Heart left ventricle (tissue), 16 donors: ENCODE data around the gene MBD3. TPM values are rescaled to one million over a fixed set of nuclear protein-coding genes. Genes with fewer than 3 reads are reported as not detected.
"Not testable (repeated sequence)": the region's sequence is repeated elsewhere in the genome, so short reads cannot be mapped to it uniquely, and the experiment has no call there.

ENCODE experiments used
- ATAC-seq, 4 donors: fragments of 200-7000 bp; cut with Tn5 transposase; one replicate each; pipeline ENCODE4 v1.9.1; 2020 to 2022; ENCODE audit warnings: moderate library complexity in 4 of 4, mild to moderate bottlenecking in 3 of 4, moderate number of reproducible peaks in 1 of 4
- DNase-seq, 5 donors: peaks; one replicate each; pipeline ENCODE4 v3.0.0-alpha.2; 2020
- H3K27ac ChIP-seq, 12 donors: fragments of 200-600 bp; sonication (generic) in 4 of 12; one replicate each; pipeline versions ENCODE4 v1.5.0 to v1.8.0; 2016 to 2022; ENCODE audit warnings: mild to moderate bottlenecking in 2 of 12
- H3K27me3 ChIP-seq, 9 donors: fragments of 200-600 bp; sonication (generic) in 2 of 9; one replicate each; pipeline versions ENCODE4 v1.5.1 to v1.8.0; 2016 to 2022; ENCODE audit warnings: mild to moderate bottlenecking in 3 of 9
- H3K36me3 ChIP-seq, 9 donors: fragments of 200-600 bp; sonication (generic) in 2 of 9; one replicate each; pipeline versions ENCODE4 v1.5.0 to v1.8.0; 2018 to 2022; ENCODE audit warnings: mild to moderate bottlenecking in 2 of 9
- H3K4me1 ChIP-seq, 12 donors: fragments of 200-600 bp; sonication (generic) in 4 of 12; one replicate each; pipeline versions ENCODE4 v1.5.0 to v1.8.0; 2016 to 2022; ENCODE audit warnings: mild to moderate bottlenecking in 3 of 12
- H3K4me3 ChIP-seq, 12 donors: fragments of 200-600 bp; sonication (generic) in 4 of 12; one replicate each; pipeline versions ENCODE4 v1.5.0 to v1.8.0; 2017 to 2022; ENCODE audit warnings: mild to moderate bottlenecking in 9 of 12, moderate library complexity in 4 of 12
- H3K9me3 ChIP-seq, 12 donors: fragments of 200-600 bp; sonication (generic) in 4 of 12; one replicate each; pipeline versions ENCODE4 v1.5.0 to v1.8.0; 2016 to 2022; ENCODE audit warnings: mild to moderate bottlenecking in 1 of 12
- CTCF ChIP-seq, 12 donors: fragments of 200-600 bp; sonication (generic) in 4 of 12; IDR thresholded peaks; one replicate each; pipeline versions ENCODE4 v1.5.0 to v1.8.0; 2018 to 2022; ENCODE audit warnings: antibody characterized with exemption in 12 of 12, mild to moderate bottlenecking in 5 of 12
- POLR2A ChIP-seq, 2 donors: fragments of 450-650 bp; IDR thresholded peaks; one replicate each; pipeline ENCODE4 v1.6.1; 2017; ENCODE audit warnings: antibody characterized with exemption in 2 of 2, mild to moderate bottlenecking in 2 of 2, moderate library complexity in 2 of 2
- WGBS, 4 donors: extraction: QIAGEN DNeasy Blood & Tissue Kit in 2 of 4; methylation state at CpG; one replicate each; pipeline versions ENCODE4 v1.1.5 to v1.1.7; 2013 to 2018; 5-methylcytosine and 5-hydroxymethylcytosine counted together
- intact Hi-C, 10 donors: fragments of 100-400 bp; cut with DNase I; formaldehyde crosslinking; loops; one replicate each; pipeline versions ENCODE4 v1.11.1 to v1.14.2; 2022
- polyA plus RNA-seq, 2 donors: library from polyadenylated mRNA; stranded (reverse); fragments of 200-250 nt; gene quantifications; one replicate each; pipeline ENCODE4 v1.2.3, GENCODE V29; 2013
- total RNA-seq, 9 donors: library from RNA; depleted of rRNA in 2 of 9; stranded (reverse); fragments of >200 nt in 2 of 9; fragmentation: NEBNext Ultra II Directional in 3 of 9; extraction: Animal tissue kit (Norgen Biotek cat#: 25700) in 3 of 9; gene quantifications; one replicate each; pipeline versions ENCODE4 v1.1.0 to v1.2.4, GENCODE V29; 2016 to 2023
- donor health status: ischemic (EF 13 %, LVEDD 7.1; RV severe dilation, severe dysfunction).
- donor health status: healthy with polysubstance abuse.
- donor health status: DM: no; HTN: yes; CAD: no.
- donor health status: DM: no; HTN: no; CAD: no.
- donor health status: ischemic (EF 25% LVEDD 6.9; RV normal size, moderate dysfunction).
- donor health status: ischemic (EF 25% LVEDD 5.7; RV mildly dilated, moderate dysfunction).
- donor health status: healthy.
- donor health status: DM: yes; HTN: yes; CAD: no.
- donor health status: ischemic (EF 35%, LVEDD 5.7; RV mildly dilated, moderate dysfunction).
- donor health status: nonischemic (EF 11% LVEDD 7.7; RV severe dilation, severe dysfunction).
- donor health status: DM: yes; HTN: yes; CAD: no.
- donor health status: PGD.
- donor health status: ischemic (EF 29% LVEDD 5.4; RV normal size, mild dysfunction).
- donor health status: nonischemic (EF 23%, LVEDD 6.1; RV moderate dilation, normal function).

The MBD3 gene
- total and polyA plus RNA-seq, 11 donors = 38.6 to 146 (median 72.8) TPM

- H3K9me3 ChIP-seq = no peaks in the 10 kb centered on the region
- H3K27ac ChIP-seq = no peak overlapping the region
- no peak for TF ChIP-seq POLR2A (IDR thresholded peaks at IDR 0.05)
- TF ChIP-seq CTCF (IDR thresholded peaks at IDR 0.05) = no peak
- H3K36me3 ChIP-seq = no peaks in the 10 kb centered on the region
- intact Hi-C loops = no loop called here
- peak in 2 of 4 donors; percentile 20 to 27 for ATAC-seq
- DNase-seq = no peak
- peaks cover 0 to 36% (median 0%) of the 10 kb centered on the region in 9 donors for H3K27me3 ChIP-seq
- H3K4me3 ChIP-seq = no peak overlapping the region
- WGBS, 4 donors = 13 to 22% (median 18%) methylated on average over 15 of the region's 15 CpGs
- H3K4me1 ChIP-seq = peaks cover 0 to 20% (median 3%) of the 10 kb centered on the region in 12 donors
Observed at GRCh38 chr19:1538978-1539377, 53.7 kb downstream of the MBD3 start.

GRCh38 chr19:1535699-1536098, 57.0 kb downstream of the MBD3 start:
- H3K4me1 ChIP-seq = peaks cover 0 to 17% (median 3%) of the 10 kb centered on the region in 12 donors
- ATAC-seq, DNase-seq, H3K4me3 ChIP-seq, H3K27ac ChIP-seq, H3K36me3 ChIP-seq, H3K9me3 ChIP-seq, intact Hi-C loops: not testable (repeated sequence)
- 89 to 94% (median 93%) methylated on average over 7 of the region's 7 CpGs for WGBS, 4 donors
- H3K27me3 ChIP-seq = peaks cover 0 to 23% (median 0%) of the 10 kb centered on the region in 9 donors

GRCh38 chr19:1534972-1535371, 57.7 kb downstream of the MBD3 start:
- H3K4me1 ChIP-seq = peaks cover 0 to 10% (median 3%) of the 10 kb centered on the region in 12 donors
- H3K4me3 ChIP-seq = no peak overlapping the region
- no peak for ATAC-seq
- WGBS, 4 donors = 81 to 90% (median 89%) methylated on average over 12 to 14 of the region's 14 CpGs
- H3K9me3 ChIP-seq = no peaks in the 10 kb centered on the region
- intact Hi-C loops = no loop called here
- TF ChIP-seq CTCF (IDR thresholded peaks at IDR 0.05) (no peak), POLR2A (IDR thresholded peaks at IDR 0.05) (no peak)
- H3K27ac ChIP-seq = no peak overlapping the region
- peaks cover 0 to 23% (median 0%) of the 10 kb centered on the region in 9 donors for H3K27me3 ChIP-seq
- no peak for DNase-seq
- no peaks in the 10 kb centered on the region for H3K36me3 ChIP-seq

- DNase-seq (no peak), ATAC-seq (no peak)
- H3K27ac ChIP-seq = no peak overlapping the region
- intact Hi-C loops = no loop called here
- H3K4me3 ChIP-seq = no peak overlapping the region
- H3K36me3 ChIP-seq = no peaks in the 10 kb centered on the region
- WGBS, 4 donors = 75 to 84% (median 79%) methylated on average over 10 to 23 of the region's 23 CpGs
- peaks cover 0 to 1% (median 0%) of the 10 kb centered on the region in 12 donors for H3K4me1 ChIP-seq
- H3K27me3 ChIP-seq = peaks cover 0 to 31% (median 0%) of the 10 kb centered on the region in 9 donors
- no peaks in the 10 kb centered on the region for H3K9me3 ChIP-seq
- TF ChIP-seq CTCF (IDR thresholded peaks at IDR 0.05) (no peak), POLR2A (IDR thresholded peaks at IDR 0.05) (no peak)
Observed at GRCh38 chr19:1533510-1534150, 59.0 kb downstream of the MBD3 start.

GRCh38 chr19:1532003-1532402, 60.7 kb downstream of the MBD3 start:
- intact Hi-C loops = no loop called here
- Histone ChIP-seq H3K27ac (no peak overlapping the region), H3K27me3 (peaks cover 0 to 43% (median 2%) of the 10 kb centered on the region in 9 donors), H3K36me3 (no peaks in the 10 kb centered on the region), H3K4me1 (no peaks in the 10 kb centered on the region), H3K4me3 (no peak overlapping the region), H3K9me3 (no peaks in the 10 kb centered on the region)
- WGBS, 4 donors = 87 to 91% (median 88%) methylated on average over 9 of the region's 9 CpGs
- DNase-seq (no peak), ATAC-seq (no peak)
- no peak for TF ChIP-seq CTCF (IDR thresholded peaks at IDR 0.05)
- no peak for TF ChIP-seq POLR2A (IDR thresholded peaks at IDR 0.05)
